GM23248 (cell line): ENCODE data around the gene ASRGL1. TPM values are rescaled to one million over a fixed set of nuclear protein-coding genes. Genes with fewer than 3 reads are reported as not detected.

Source experiments
- DNase-seq: peaks from one replicate; pipeline ENCODE4 v3.0.0-alpha.2; 2015
- H2AFZ ChIP-seq: fragments of 200-600 bp; sonication (generic); 2 replicates; pipeline ENCODE4 v1.6.1; 2016; ENCODE audit warnings: antibody characterized with exemption
- H3F3A ChIP-seq: fragments of 200-600 bp; sonication (generic); 2 replicates; pipeline ENCODE4 v1.6.1; 2016; ENCODE audit warnings: mild to moderate bottlenecking, antibody characterized with exemption, mixed run types; ENCODE audit not compliant: insufficient read depth
- H3K27ac ChIP-seq: fragments of 200-600 bp; sonication (generic); 2 replicates; pipeline ENCODE4 v1.5.1; 2016; ENCODE audit warnings: mild to moderate bottlenecking
- H3K27me3 ChIP-seq: fragments of 200-600 bp; sonication (generic); replicated peaks from 2 replicates; pipeline ENCODE4 v1.6.1; 2016; ENCODE audit warnings: mild to moderate bottlenecking; ENCODE audit not compliant: insufficient read depth
- H3K36me3 ChIP-seq: fragments of 200-600 bp; sonication (generic); 2 replicates; pipeline ENCODE4 v1.6.1; 2016; ENCODE audit warnings: low read depth, mild to moderate bottlenecking
- H3K4me1 ChIP-seq: fragments of 200-600 bp; sonication (generic); 2 replicates; pipeline ENCODE4 v1.6.1; 2016; ENCODE audit warnings: mild to moderate bottlenecking; ENCODE audit not compliant: insufficient read depth
- H3K4me2 ChIP-seq: fragments of 200-600 bp; sonication (generic); one replicate; pipeline ENCODE4 v1.6.1; 2016; ENCODE audit warnings: mild to moderate bottlenecking; ENCODE audit not compliant: unreplicated experiment
- H3K4me3 ChIP-seq: fragments of 200-600 bp; sonication (generic); 2 replicates; pipeline ENCODE4 v1.5.1; 2016; ENCODE audit warnings: mild to moderate bottlenecking
- H3K79me2 ChIP-seq: fragments of 200-600 bp; sonication (generic); 2 replicates; pipeline ENCODE4 v1.6.1; 2016; ENCODE audit warnings: mild to moderate bottlenecking; ENCODE audit not compliant: insufficient read depth
- H3K9ac ChIP-seq: fragments of 200-600 bp; sonication (generic); 2 replicates; pipeline ENCODE4 v1.6.1; 2016; ENCODE audit warnings: mild to moderate bottlenecking
- H3K9me2 ChIP-seq: fragments of 200-600 bp; sonication (generic); 2 replicates; pipeline ENCODE4 v1.6.1; 2016; ENCODE audit warnings: mixed run types, mild to moderate bottlenecking, moderate library complexity; ENCODE audit not compliant: insufficient read depth
- H3K9me3 ChIP-seq: fragments of 200-600 bp; sonication (generic); one replicate; pipeline ENCODE4 v1.6.1; 2017; ENCODE audit warnings: low read depth
- H4K20me1 ChIP-seq: fragments of 200-600 bp; sonication (generic); 2 replicates; pipeline ENCODE4 v1.6.0; 2016; ENCODE audit not compliant: insufficient read depth
- EZH2 ChIP-seq: fragments of 200-600 bp; sonication (generic); IDR thresholded peaks from 2 replicates; pipeline ENCODE4 v1.6.1; 2018; ENCODE audit warnings: antibody characterized with exemption, mild to moderate bottlenecking; ENCODE audit not compliant: insufficient read depth, poor library complexity, severe bottlenecking
- EZH2phosphoT487 ChIP-seq: fragments of 200-600 bp; sonication (generic); IDR thresholded peaks from 2 replicates; pipeline ENCODE4 v1.6.1; 2018; ENCODE audit warnings: antibody characterized with exemption, moderate library complexity, mild to moderate bottlenecking, low read depth; ENCODE audit not compliant: insufficient read depth
- WGBS, 2 experiments: methylation state at CpG; one replicate each; pipeline ENCODE4 v1.1.6; 2015 to 2017; ENCODE audit warnings: low lambda C conversion rate in 2 of 2, low coverage in 1 of 2; ENCODE audit errors: missing lambda C conversion rate in 2 of 2; 5-methylcytosine and 5-hydroxymethylcytosine counted together
- in situ Hi-C: fragments of 300-500 bp; cut with MboI; formaldehyde crosslinking; loops from 2 replicates; pipeline ENCODE4 v1.15.0; 2020
- polyA plus RNA-seq: library from polyadenylated mRNA; unstranded; fragments of >200 nt; fragmentation: Nextera tagmentation; extraction: Ambion mirVana; gene quantifications from 2 replicates; pipeline ENCODE4 v1.2.1, GENCODE V29; 2016
- total RNA-seq: library from RNA; depleted of rRNA; stranded (reverse); fragments of >200 nt; shearing (Covaris generic); gene quantifications from 2 replicates; pipeline ENCODE4 v1.2.3, GENCODE V29; 2014

ASRGL1 gene
- total and polyA plus RNA-seq, 2 experiments from 2014 or later = 0.43 to 0.59 TPM

DNA sequence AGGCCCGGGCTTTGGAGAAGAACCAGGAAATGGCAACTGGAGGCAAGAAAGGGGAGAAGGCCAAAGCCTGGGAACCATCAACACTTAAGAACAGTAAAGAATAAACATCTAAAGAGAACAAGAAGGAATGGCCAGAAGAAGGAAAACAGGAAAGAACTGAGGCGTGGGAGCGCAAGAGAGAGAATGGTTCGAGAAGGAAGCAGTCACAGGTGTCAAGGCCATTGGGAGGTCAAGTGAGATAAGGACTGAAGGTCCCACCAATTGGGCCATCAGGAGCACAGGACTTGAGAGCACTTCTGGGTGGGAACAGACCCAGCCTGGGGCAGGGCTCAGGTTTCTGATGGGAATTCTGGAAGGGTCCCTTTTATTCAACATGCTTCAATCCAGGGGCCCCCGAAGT is 80.9 kb downstream of the ASRGL1 start:
- H3K27ac ChIP-seq = no peak overlapping the region
- H3K9ac ChIP-seq = no peak overlapping the region
- no peak overlapping the region for H3K4me2 ChIP-seq
- H3K4me3 ChIP-seq = no peak overlapping the region
- no peaks in the 10 kb centered on the region for H3K36me3 ChIP-seq
- no peaks in the 10 kb centered on the region for H3F3A ChIP-seq
- no peaks in the 10 kb centered on the region for H3K27me3 ChIP-seq
- H3K79me2 ChIP-seq = no peaks in the 10 kb centered on the region
- H3K9me2 ChIP-seq = no peaks in the 10 kb centered on the region
- TF ChIP-seq EZH2 (no peak), EZH2phosphoT487 (no peak)
- no peaks in the 10 kb centered on the region for H4K20me1 ChIP-seq
- H3K4me1 ChIP-seq = no peaks in the 10 kb centered on the region
- DNase-seq = no peak
- WGBS, 2 experiments = 77 to 86% methylated on average over 5 of the region's 5 CpGs
- H2AFZ ChIP-seq = no peak overlapping the region
- in situ Hi-C loops = no loop called here
- H3K9me3 ChIP-seq = no peaks in the 10 kb centered on the region

DNA sequence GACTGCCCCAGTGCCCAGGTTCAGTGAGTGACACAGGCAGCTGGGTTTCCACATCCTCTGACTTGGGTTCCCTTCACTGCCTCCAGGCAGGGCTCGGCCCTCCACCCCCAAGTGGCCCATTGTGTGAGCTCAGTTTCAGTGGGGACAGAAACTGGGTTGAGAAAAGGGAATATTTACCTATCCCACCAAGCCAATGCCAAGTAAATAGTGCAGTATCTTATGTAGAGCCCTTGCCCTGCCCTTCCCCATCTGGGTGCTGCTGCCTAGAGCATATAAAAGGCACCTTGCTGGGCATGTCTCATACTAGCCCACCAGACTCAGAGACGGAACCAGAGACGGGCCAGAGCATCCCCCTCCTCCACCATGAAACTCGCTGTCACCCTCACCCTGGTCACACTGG is 81.5 kb downstream of the ASRGL1 start, which contains the start of gene SCGB1A1:
TSS of gene SCGB1A1 (plus strand) at position 301 of the 400 bp plus-strand sequence. CDS start at position 364, 63 bp downstream.
- Histone ChIP-seq H2AFZ (0 out of 2 replicates have a peak within 1 kb of the TSS, but pooled peaks have one; percentile 52), H3F3A (no peaks in the 10 kb centered on the region), H3K36me3 (no peaks in the 10 kb centered on the region), H3K27me3 (no peaks in the 10 kb centered on the region), H3K9me3 (no peaks in the 10 kb centered on the region), H3K4me2 (no peak within 1 kb of the TSS), H4K20me1 (no peaks in the 10 kb centered on the region), H3K27ac (no peak within 1 kb of the TSS), H3K9ac (no peak within 1 kb of the TSS), H3K4me3 (no peak within 1 kb of the TSS), H3K4me1 (no peaks in the 10 kb centered on the region), H3K9me2 (no peaks in the 10 kb centered on the region), H3K79me2 (no peaks in the 10 kb centered on the region)
- TF ChIP-seq EZH2phosphoT487 (no peak), EZH2 (no peak)
- in situ Hi-C loops = no loop called here
- DNase-seq = no peak
- WGBS, 2 experiments = 69 to 84% methylated on average over 4 of the region's 4 CpGs

DNA sequence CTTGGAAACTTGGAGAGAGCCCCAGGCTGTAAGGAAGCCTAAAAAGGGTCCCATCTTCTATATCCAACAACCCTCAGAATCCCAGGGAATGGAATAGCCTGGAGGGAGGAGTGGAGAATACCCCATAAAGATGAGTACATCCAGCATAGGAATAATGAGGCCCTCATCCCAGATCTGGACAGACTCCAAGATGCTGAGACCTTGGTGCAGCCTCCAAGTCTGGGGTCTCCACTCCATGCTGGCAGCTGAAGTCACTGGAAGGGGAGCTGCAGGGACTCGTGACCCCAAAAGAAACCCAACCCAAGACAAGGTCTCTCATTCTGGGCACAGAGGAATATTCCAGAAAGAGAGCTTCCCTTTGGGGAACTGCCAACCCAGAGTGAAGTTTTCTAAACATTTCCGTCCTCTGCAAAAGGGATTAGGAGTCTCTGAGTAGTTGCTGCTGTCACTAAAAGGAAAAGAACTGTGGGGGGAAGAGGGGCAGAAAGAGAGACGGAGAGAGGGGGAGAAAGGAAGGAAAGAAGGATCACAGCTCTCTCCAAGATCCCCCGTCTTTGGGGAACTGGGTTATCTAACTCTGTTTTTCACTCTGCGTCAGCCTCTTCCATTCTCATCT is 82.2 kb downstream of the ASRGL1 start:
- Histone ChIP-seq H4K20me1 (no peaks in the 10 kb centered on the region), H2AFZ (0 out of 2 replicates have a peak overlapping the region, but pooled peaks have one; percentile 52), H3K36me3 (no peaks in the 10 kb centered on the region), H3K4me1 (no peaks in the 10 kb centered on the region), H3F3A (no peaks in the 10 kb centered on the region), H3K79me2 (no peaks in the 10 kb centered on the region), H3K27ac (no peak overlapping the region), H3K9ac (no peak overlapping the region), H3K4me2 (no peak overlapping the region), H3K27me3 (no peaks in the 10 kb centered on the region), H3K9me2 (no peaks in the 10 kb centered on the region), H3K4me3 (no peak overlapping the region), H3K9me3 (no peaks in the 10 kb centered on the region)
- TF ChIP-seq EZH2phosphoT487 = no peak
- TF ChIP-seq EZH2 = no peak
- in situ Hi-C loops = no loop called here
- DNase-seq = no peak
- 20 to 23% methylated on average over 5 of the region's 5 CpGs for WGBS, 2 experiments

DNA sequence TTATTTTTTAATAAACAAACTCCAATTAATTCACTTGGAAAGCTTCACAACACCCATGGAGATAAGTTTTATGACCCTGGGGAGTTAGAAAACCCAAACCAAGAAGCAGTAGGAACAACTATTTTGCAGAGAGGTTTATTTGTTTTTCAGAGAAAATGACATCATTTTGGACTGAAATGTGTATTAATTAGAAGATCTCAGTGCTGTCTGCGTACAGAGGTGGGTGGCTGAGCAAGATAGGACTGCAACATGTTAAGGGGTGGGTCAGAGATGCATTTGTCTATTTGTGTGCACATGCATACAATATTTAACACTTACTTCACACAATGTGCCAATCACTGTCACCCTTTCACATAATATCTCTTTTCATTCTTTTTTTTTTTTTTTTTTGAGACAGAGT is 82.7 kb downstream of the ASRGL1 start:
- TF ChIP-seq EZH2 (no peak), EZH2phosphoT487 (no peak)
- 20 to 39% methylated on average over 1 of the region's 1 CpG for WGBS, 2 experiments
- Histone ChIP-seq H3K4me1 (no peaks in the 10 kb centered on the region), H4K20me1 (no peaks in the 10 kb centered on the region), H3K9ac (no peak overlapping the region), H2AFZ (0 out of 2 replicates have a peak overlapping the region, but pooled peaks have one; percentile 52), H3K36me3 (no peaks in the 10 kb centered on the region), H3K9me3 (no peaks in the 10 kb centered on the region), H3K79me2 (no peaks in the 10 kb centered on the region), H3F3A (no peaks in the 10 kb centered on the region), H3K9me2 (no peaks in the 10 kb centered on the region), H3K4me2 (no peak overlapping the region), H3K4me3 (no peak overlapping the region), H3K27me3 (no peaks in the 10 kb centered on the region), H3K27ac (no peak overlapping the region)
- DNase-seq = no peak
- in situ Hi-C loops = no loop called here
